Lung microvascular endothelial cell (primary cell): ENCODE results near the gene SLC38A6. TPM values are rescaled to one million over a fixed set of nuclear protein-coding genes. Genes with fewer than 3 reads are reported as not detected.

Experiments used
- DNase-seq, 2 donors: peaks; one replicate each; pipeline versions ENCODE4 v3.0.0 to v3.0.0-alpha.2; 2010; ENCODE audit warnings: low read depth in 2 of 2
- total RNA-seq: library from RNA; depleted of rRNA; stranded (reverse); fragments of >200 nt; gene quantifications from 2 replicates; pipeline ENCODE4 v1.2.1, GENCODE V29; 2014

Gene SLC38A6
- total RNA-seq, 1 donor from 2014 or later, result 7.7 TPM

- peak; percentile 18 to 55 for DNase-seq
These were observed 3.2 kb upstream of the SLC38A6 start for GRCh38 chr14:60977847-60978246.

- DNase-seq, result peak; percentile 46 to 86
These were observed 799 bp downstream of the SLC38A6 start for GRCh38 chr14:60981633-60982455.

GRCh38 chr14:60984196-60984595 lies 3.2 kb downstream of the SLC38A6 start:
- no peak for DNase-seq

- DNase-seq, result no peak
These were observed 5.5 kb downstream of the SLC38A6 start for GRCh38 chr14:60986500-60986899.

GRCh38 chr14:60989599-60989998 lies 8.6 kb downstream of the SLC38A6 start:
- DNase-seq, result no peak

- no peak for DNase-seq
These were observed 17.6 kb downstream of the SLC38A6 start for GRCh38 chr14:60998617-60999016.

- no peak for DNase-seq
These were observed 18.5 kb downstream of the SLC38A6 start for GRCh38 chr14:60999536-60999935.

GRCh38 chr14:61003571-61003970 lies 22.5 kb downstream of the SLC38A6 start:
- DNase-seq, result no peak

- DNase-seq, result no peak
These were observed 38.5 kb downstream of the SLC38A6 start for GRCh38 chr14:61019537-61019936.

- DNase-seq, result peak; percentile 69 to 85
These were observed 44.5 kb downstream of the SLC38A6 start for GRCh38 chr14:61025251-61026223.

- no peak for DNase-seq
These were observed 45.5 kb downstream of the SLC38A6 start for GRCh38 chr14:61026526-61026925.

- no peak for DNase-seq
These were observed 50.0 kb downstream of the SLC38A6 start for GRCh38 chr14:61031026-61031425.

GRCh38 chr14:61033054-61033453 lies 52.0 kb downstream of the SLC38A6 start:
- DNase-seq, result no peak

- DNase-seq, result no peak
These were observed 52.8 kb downstream of the SLC38A6 start for GRCh38 chr14:61033855-61034254.

GRCh38 chr14:61034416-61035120 lies 53.5 kb downstream of the SLC38A6 start:
- DNase-seq, result peak in 1 of 2 donors; percentile 43

GRCh38 chr14:61037215-61037614 lies 56.2 kb downstream of the SLC38A6 start:
- no peak for DNase-seq

- no peak for DNase-seq
These were observed 60.7 kb downstream of the SLC38A6 start for GRCh38 chr14:61041704-61042103.

- no peak for DNase-seq
These were observed 61.2 kb downstream of the SLC38A6 start for GRCh38 chr14:61042220-61042619.

- no peak for DNase-seq
These were observed 62.5 kb downstream of the SLC38A6 start for GRCh38 chr14:61043506-61043905.

- no peak for DNase-seq
These were observed 66.0 kb downstream of the SLC38A6 start for GRCh38 chr14:61047021-61047420.

GRCh38 chr14:61048640-61049039 lies 67.6 kb downstream of the SLC38A6 start:
- DNase-seq, result no peak

- DNase-seq, result no peak
These were observed 69.4 kb downstream of the SLC38A6 start for GRCh38 chr14:61050417-61050816.
